Endothelial cell (in vitro differentiated cells): Measurements from ENCODE around the gene CARD9. TPM values are rescaled to one million over a fixed set of nuclear protein-coding genes. Genes with fewer than 3 reads are reported as not detected.

Experiments used
- DNase-seq: peaks from one replicate; pipeline ENCODE4 v3.0.0; 2021; ENCODE audit warnings: low spot score
- H3K27ac Mint-ChIP-seq: one replicate; pipeline ENCODE4 v1.8.0; 2021; ENCODE audit warnings: mixed read lengths, inconsistent platforms; ENCODE audit not compliant: unreplicated experiment
- H3K27me3 Mint-ChIP-seq: one replicate; pipeline ENCODE4 v1.8.0; 2021; ENCODE audit warnings: mild to moderate bottlenecking, moderate library complexity, mixed read lengths, inconsistent platforms; ENCODE audit not compliant: unreplicated experiment
- H3K36me3 Mint-ChIP-seq: one replicate; pipeline ENCODE4 v1.8.0; 2021; ENCODE audit warnings: mild to moderate bottlenecking, low read depth, mixed read lengths, inconsistent platforms; ENCODE audit not compliant: unreplicated experiment
- H3K4me1 Mint-ChIP-seq: one replicate; pipeline ENCODE4 v1.8.0; 2021; ENCODE audit warnings: mild to moderate bottlenecking, mixed read lengths, inconsistent platforms; ENCODE audit not compliant: unreplicated experiment
- H3K4me3 Mint-ChIP-seq: one replicate; pipeline ENCODE4 v1.8.0; 2021; ENCODE audit warnings: mild to moderate bottlenecking, mixed read lengths, inconsistent platforms; ENCODE audit not compliant: unreplicated experiment
- H3K9me3 Mint-ChIP-seq: one replicate; pipeline ENCODE4 v1.8.0; 2021; ENCODE audit warnings: mixed read lengths, inconsistent platforms; ENCODE audit not compliant: unreplicated experiment
- CTCF ChIP-seq: fragments of 200-600 bp; sonication (generic); IDR thresholded peaks from one replicate; pipeline ENCODE4 v1.5.0; 2021; ENCODE audit warnings: antibody characterized with exemption; ENCODE audit not compliant: unreplicated experiment
- total RNA-seq: library from RNA; stranded (reverse); fragmentation: NEBNext Ultra II Directional; extraction: Animal tissue kit (Norgen Biotek cat#: 25700); gene quantifications from one replicate; pipeline ENCODE4 v1.2.1, GENCODE V29; 2021; ENCODE audit not compliant: unreplicated experiment

The CARD9 gene
- total RNA-seq, 1 donor from 2014 or later, result 0.41 TPM

- no peak for DNase-seq
- no peak for TF ChIP-seq CTCF
- Mint-ChIP-seq H3K4me3 (no peak overlapping the region), H3K36me3 (no peaks in the 10 kb centered on the region), H3K27ac (no peak overlapping the region), H3K4me1 (no peaks in the 10 kb centered on the region), H3K9me3 (no peaks in the 10 kb centered on the region), H3K27me3 (no peaks in the 10 kb centered on the region)
Measured at GRCh38 chr9:136337416-136338395, 35.8 kb downstream of the CARD9 start.

- Mint-ChIP-seq H3K27me3 (no peaks in the 10 kb centered on the region), H3K9me3 (no peaks in the 10 kb centered on the region), H3K4me3 (no peak overlapping the region), H3K4me1 (no peaks in the 10 kb centered on the region), H3K36me3 (no peaks in the 10 kb centered on the region), H3K27ac (no peak overlapping the region)
- TF ChIP-seq CTCF, result no peak
- DNase-seq, result no peak
Measured at GRCh38 chr9:136336881-136337280, 36.6 kb downstream of the CARD9 start.

GRCh38 chr9:136336156-136336870 lies 37.2 kb downstream of the CARD9 start:
- Mint-ChIP-seq H3K27me3 (no peaks in the 10 kb centered on the region), H3K27ac (no peak overlapping the region), H3K4me1 (no peaks in the 10 kb centered on the region), H3K9me3 (no peaks in the 10 kb centered on the region), H3K36me3 (no peaks in the 10 kb centered on the region), H3K4me3 (no peak overlapping the region)
- no peak for DNase-seq
- no peak for TF ChIP-seq CTCF

- no peaks in the 10 kb centered on the region for H3K4me1 Mint-ChIP-seq
- no peaks in the 10 kb centered on the region for H3K36me3 Mint-ChIP-seq
- no peak overlapping the region for H3K27ac Mint-ChIP-seq
- DNase-seq, result no peak
- H3K9me3 Mint-ChIP-seq, result no peaks in the 10 kb centered on the region
- no peak overlapping the region for H3K4me3 Mint-ChIP-seq
- H3K27me3 Mint-ChIP-seq, result no peaks in the 10 kb centered on the region
- no peak for TF ChIP-seq CTCF
Measured at GRCh38 chr9:136335296-136336155, 37.9 kb downstream of the CARD9 start.
